K562 (cell line): ENCODE data around the gene UBE2L5. TPM values are rescaled to one million over a fixed set of nuclear protein-coding genes. Genes with fewer than 3 reads are reported as not detected.
A peak's percentile ranks its signal among the peaks of the same experiment; 100 is the strongest.

Source experiments
- BCL6 ChIP-seq: fragments of 250-450 bp; sonication (Bioruptor Pico); IDR thresholded peaks from 2 replicates; pipeline ENCODE4 v1.4.0; 2020
- CC2D1A ChIP-seq: fragments of 450-650 bp; IDR thresholded peaks from 2 replicates; pipeline ENCODE4 v1.6.1; 2017; ENCODE audit warnings: mild to moderate bottlenecking
- CTCFL ChIP-seq: IDR thresholded peaks from 2 replicates; pipeline ENCODE4 v1.6.1; 2011; ENCODE audit warnings: borderline replicate concordance, low read depth, mild to moderate bottlenecking, moderate library complexity, low read length; ENCODE audit not compliant: insufficient read depth, poor library complexity, severe bottlenecking
- HNRNPL ChIP-seq: fragments of 200-400 bp; formaldehyde crosslinking; IDR thresholded peaks from 2 replicates; pipeline ENCODE4 v1.6.1; 2017; ENCODE audit warnings: low read depth, mild to moderate bottlenecking, low read length
- KDM4B ChIP-seq, 2 experiments: fragments of 450-650 bp in 1 of 2; sonication (generic) in 1 of 2; IDR thresholded peaks; 2 replicates each; pipeline ENCODE4 v1.6.1; 2016 to 2017; ENCODE audit warnings: borderline replicate concordance in 2 of 2, antibody characterized with exemption in 1 of 2, low read depth in 1 of 2, mild to moderate bottlenecking in 1 of 2
- PHF8 ChIP-seq: fragments of 200-600 bp; sonication (generic); IDR thresholded peaks from 2 replicates; pipeline ENCODE4 v1.6.1; 2012; ENCODE audit warnings: mixed run types, mild to moderate bottlenecking, inconsistent platforms, low read length, moderate library complexity, borderline replicate concordance
- ZNF184 ChIP-seq: sonication (generic); formaldehyde crosslinking; IDR thresholded peaks from 2 replicates; pipeline ENCODE4 v1.5.0; 2020; ENCODE audit warnings: missing genetic modification reagents
- ZNF23 ChIP-seq: fragments of 250-450 bp; sonication (Bioruptor Pico); IDR thresholded peaks from 2 replicates; pipeline ENCODE4 v1.4.0; 2020; ENCODE audit warnings: mild to moderate bottlenecking
- ZNF232 ChIP-seq: sonication (generic); formaldehyde crosslinking; IDR thresholded peaks from 2 replicates; pipeline ENCODE4 v1.8.0; 2022; ENCODE audit warnings: mild to moderate bottlenecking, missing genetic modification reagents
- ZNF239 ChIP-seq: fragments of 250-450 bp; sonication (Bioruptor Pico); IDR thresholded peaks from 2 replicates; pipeline ENCODE4 v1.4.0; 2020; ENCODE audit warnings: mild to moderate bottlenecking
- ZNF57 ChIP-seq: fragments of 450-650 bp; formaldehyde crosslinking; IDR thresholded peaks from 2 replicates; pipeline ENCODE4 v1.4.0; 2020; ENCODE audit warnings: mild to moderate bottlenecking, moderate library complexity
- polyA plus RNA-seq, 8 experiments: library from polyadenylated mRNA; depleted of rRNA in 4 of 8; stranded (reverse) in 5 of 8; unstranded in 3 of 8; fragments of >200 nt; fragmentation: Nextera tagmentation in 2 of 8; fragmentation: Illumina TruSeq in 1 of 8; extraction: Ambion mirVana in 2 of 8; extraction: Trizol in 1 of 8; gene quantifications; 2 replicates each; pipeline versions ENCODE4 v1.2.1 to v1.2.3, GENCODE V29; 2011 to 2014; ENCODE audit warnings: inconsistent platforms in 1 of 8, missing spikeins in 1 of 8
- total RNA-seq, 7 experiments: library from RNA; depleted of rRNA in 6 of 7; stranded (reverse); fragments of >200 nt in 6 of 7; fragmentation: Illumina TruSeq in 2 of 7; extraction: Trizol in 2 of 7; gene quantifications; 2 replicates each; pipeline versions ENCODE4 v1.2.1 to v1.2.3, GENCODE V29; 2011 to 2021; ENCODE audit warnings: low replicate concordance in 1 of 7
- TF ChIP-seq, protein P1 (sequence below): fragments of 450-650 bp; IDR thresholded peaks from 2 replicates; pipeline ENCODE4 v1.6.1; 2017; ENCODE audit warnings: mild to moderate bottlenecking, moderate library complexity
- TF ChIP-seq, protein P2 (sequence below): fragments of 450-650 bp; IDR thresholded peaks from 2 replicates; pipeline ENCODE4 v1.6.1; 2016; ENCODE audit warnings: antibody characterized with exemption
- TF ChIP-seq, protein P3 (sequence below): fragments of 250-450 bp; sonication (Bioruptor Pico); IDR thresholded peaks from 2 replicates; pipeline ENCODE4 v1.5.1; 2021; ENCODE audit warnings: mild to moderate bottlenecking
- TF ChIP-seq, protein P4 (sequence below): fragments of 450-650 bp; conservative IDR thresholded peaks from 2 replicates; pipeline ENCODE4 v1.6.1; 2016; ENCODE audit warnings: missing genetic modification characterization, low read depth, mild to moderate bottlenecking, control low read depth, missing compliant biosample characterization

UBE2L5 gene
- total and polyA plus RNA-seq, 9 of the 15 experiments (the other 6 are each of a cell fraction or from before 2014, with no cell fraction given) = 0.22 to 1.5 (median 0.86) TPM; not detected in 6

DNA sequence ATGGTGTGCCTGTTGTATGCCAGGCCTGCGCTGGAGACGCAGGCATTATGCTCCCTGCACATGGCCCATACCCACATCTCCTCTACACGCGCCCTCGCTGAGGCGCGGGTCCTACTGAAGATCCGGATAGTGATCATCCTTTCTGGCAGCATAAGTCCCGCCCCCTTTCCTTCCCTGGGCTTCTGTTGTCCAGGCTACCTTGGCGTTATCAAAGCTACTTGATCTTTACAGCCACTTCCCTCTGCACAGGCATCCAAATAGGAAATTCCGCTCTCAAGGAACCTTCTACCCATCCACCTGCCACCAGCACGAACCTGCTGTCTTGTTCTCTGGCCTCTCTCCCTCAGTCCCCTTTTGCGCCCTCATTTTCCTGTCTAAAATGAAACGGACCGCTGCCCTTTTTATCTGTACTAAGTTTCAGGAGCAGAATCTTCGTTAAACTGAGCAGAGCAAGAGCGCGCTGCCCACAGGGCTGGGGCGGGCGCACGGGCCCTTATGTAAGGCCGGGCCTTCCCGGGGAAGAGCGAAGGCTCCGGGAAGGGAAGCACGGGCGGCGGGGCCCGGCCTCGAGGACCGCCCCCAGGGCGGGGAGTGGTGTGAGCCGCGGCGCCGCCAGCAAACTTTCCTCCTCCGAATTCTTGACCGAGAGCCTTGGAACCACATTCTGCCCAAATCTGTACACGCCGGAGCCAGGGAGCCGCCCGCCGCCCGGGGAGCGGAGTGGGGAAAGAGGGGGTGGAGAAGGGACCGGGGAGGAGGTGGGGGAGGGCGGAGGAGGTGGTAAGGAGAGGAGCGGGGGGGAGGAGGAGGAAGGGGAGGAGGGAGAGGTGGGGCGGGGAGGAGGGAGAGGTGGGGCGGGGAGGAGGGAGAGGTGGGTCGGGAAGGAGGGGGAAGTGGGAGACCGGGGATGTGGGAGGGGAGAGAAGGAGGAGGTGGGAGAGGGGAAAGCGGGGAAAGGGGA, 920 bp upstream of the UBE2L5 start (continued):
- TF ChIP-seq, protein P1, sequence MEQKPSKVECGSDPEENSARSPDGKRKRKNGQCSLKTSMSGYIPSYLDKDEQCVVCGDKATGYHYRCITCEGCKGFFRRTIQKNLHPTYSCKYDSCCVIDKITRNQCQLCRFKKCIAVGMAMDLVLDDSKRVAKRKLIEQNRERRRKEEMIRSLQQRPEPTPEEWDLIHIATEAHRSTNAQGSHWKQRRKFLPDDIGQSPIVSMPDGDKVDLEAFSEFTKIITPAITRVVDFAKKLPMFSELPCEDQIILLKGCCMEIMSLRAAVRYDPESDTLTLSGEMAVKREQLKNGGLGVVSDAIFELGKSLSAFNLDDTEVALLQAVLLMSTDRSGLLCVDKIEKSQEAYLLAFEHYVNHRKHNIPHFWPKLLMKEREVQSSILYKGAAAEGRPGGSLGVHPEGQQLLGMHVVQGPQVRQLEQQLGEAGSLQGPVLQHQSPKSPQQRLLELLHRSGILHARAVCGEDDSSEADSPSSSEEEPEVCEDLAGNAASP = no peak
- TF ChIP-seq BCL6 (no peak), ZNF232 (CRISPR knock-in tag) (no peak), ZNF23 (CRISPR knock-in tag) (no peak), CTCFL (no peak), ZNF184 (CRISPR knock-in tag) (no peak), KDM4B (IDR thresholded peaks at IDR 0.05; ENCODE audit: borderline replicate concordance in 2 of 2, low read depth in 1 of 2) (no peak), CC2D1A (no peak), ZNF239 (CRISPR knock-in tag) (no peak), ZNF57 (no peak), HNRNPL (no peak), PHF8 (peak; percentile 24; the same call in 1 of the 2 replicates)
- TF ChIP-seq, protein P2, sequence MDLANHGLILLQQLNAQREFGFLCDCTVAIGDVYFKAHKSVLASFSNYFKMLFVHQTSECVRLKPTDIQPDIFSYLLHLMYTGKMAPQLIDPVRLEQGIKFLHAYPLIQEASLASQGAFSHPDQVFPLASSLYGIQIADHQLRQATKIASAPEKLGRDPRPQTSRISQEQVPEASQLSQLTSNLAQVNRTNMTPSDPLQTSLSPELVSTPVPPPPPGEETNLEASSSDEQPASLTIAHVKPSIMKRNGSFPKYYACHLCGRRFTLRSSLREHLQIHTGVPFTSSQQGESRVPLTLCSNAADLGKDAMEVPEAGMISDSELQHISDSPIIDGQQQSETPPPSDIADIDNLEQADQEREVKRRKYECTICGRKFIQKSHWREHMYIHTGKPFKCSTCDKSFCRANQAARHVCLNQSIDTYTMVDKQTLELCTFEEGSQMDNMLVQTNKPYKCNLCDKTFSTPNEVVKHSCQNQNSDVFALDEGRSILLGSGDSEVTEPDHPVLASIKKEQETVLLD = no peak
- TF ChIP-seq, protein P3, sequence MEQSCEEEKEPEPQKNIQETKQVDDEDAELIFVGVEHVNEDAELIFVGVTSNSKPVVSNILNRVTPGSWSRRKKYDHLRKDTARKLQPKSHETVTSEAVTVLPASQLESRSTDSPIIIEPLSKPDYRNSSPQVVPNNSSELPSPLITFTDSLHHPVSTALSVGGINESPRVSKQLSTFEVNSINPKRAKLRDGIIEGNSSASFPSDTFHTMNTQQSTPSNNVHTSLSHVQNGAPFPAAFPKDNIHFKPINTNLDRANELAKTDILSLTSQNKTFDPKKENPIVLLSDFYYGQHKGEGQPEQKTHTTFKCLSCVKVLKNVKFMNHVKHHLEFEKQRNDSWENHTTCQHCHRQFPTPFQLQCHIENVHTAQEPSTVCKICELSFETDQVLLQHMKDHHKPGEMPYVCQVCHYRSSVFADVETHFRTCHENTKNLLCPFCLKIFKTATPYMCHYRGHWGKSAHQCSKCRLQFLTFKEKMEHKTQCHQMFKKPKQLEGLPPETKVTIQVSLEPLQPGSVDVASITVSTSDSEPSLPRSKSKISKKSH (CRISPR knock-in tag) = no peak
- TF ChIP-seq, protein P4, sequence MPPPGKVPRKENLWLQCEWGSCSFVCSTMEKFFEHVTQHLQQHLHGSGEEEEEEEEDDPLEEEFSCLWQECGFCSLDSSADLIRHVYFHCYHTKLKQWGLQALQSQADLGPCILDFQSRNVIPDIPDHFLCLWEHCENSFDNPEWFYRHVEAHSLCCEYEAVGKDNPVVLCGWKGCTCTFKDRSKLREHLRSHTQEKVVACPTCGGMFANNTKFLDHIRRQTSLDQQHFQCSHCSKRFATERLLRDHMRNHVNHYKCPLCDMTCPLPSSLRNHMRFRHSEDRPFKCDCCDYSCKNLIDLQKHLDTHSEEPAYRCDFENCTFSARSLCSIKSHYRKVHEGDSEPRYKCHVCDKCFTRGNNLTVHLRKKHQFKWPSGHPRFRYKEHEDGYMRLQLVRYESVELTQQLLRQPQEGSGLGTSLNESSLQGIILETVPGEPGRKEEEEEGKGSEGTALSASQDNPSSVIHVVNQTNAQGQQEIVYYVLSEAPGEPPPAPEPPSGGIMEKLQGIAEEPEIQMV (tag) = no peak
